SJSA1 (cell line): ENCODE measurements around the gene KRTAP1-3. TPM values are rescaled to one million over a fixed set of nuclear protein-coding genes. Genes with fewer than 3 reads are reported as not detected.

ENCODE experiments used
- DNase-seq, 2 experiments: peaks; one replicate each; pipeline ENCODE4 v3.0.0-alpha.2; 2015 to 2020; ENCODE audit warnings: low spot score in 2 of 2, low read depth in 1 of 2
- H3K27ac ChIP-seq: fragments of 250-450 bp; sonication (Bioruptor Pico); 2 replicates; pipeline ENCODE4 v1.5.1; 2020; ENCODE audit warnings: mild to moderate bottlenecking, moderate library complexity
- H3K27me3 ChIP-seq: fragments of 250-450 bp; sonication (Bioruptor Pico); replicated peaks from 2 replicates; pipeline ENCODE4 v1.5.1; 2020; ENCODE audit warnings: mild to moderate bottlenecking, moderate library complexity
- H3K36me3 ChIP-seq: fragments of 250-450 bp; sonication (Bioruptor Pico); 2 replicates; pipeline ENCODE4 v1.5.1; 2020; ENCODE audit warnings: mild to moderate bottlenecking
- H3K4me1 ChIP-seq: fragments of 250-450 bp; sonication (Bioruptor Pico); replicated peaks from 2 replicates; pipeline ENCODE4 v1.6.1; 2021; ENCODE audit warnings: mild to moderate bottlenecking
- H3K4me3 ChIP-seq: fragments of 250-450 bp; sonication (Bioruptor Pico); 2 replicates; pipeline ENCODE4 v1.5.1; 2020; ENCODE audit warnings: mild to moderate bottlenecking
- H3K9me3 ChIP-seq: fragments of 250-450 bp; sonication (Bioruptor Pico); replicated peaks from 2 replicates; pipeline ENCODE4 v1.5.1; 2020; ENCODE audit warnings: mild to moderate bottlenecking
- total RNA-seq: library from RNA; depleted of rRNA; stranded (reverse); fragments of >200 nt; shearing (Covaris generic); gene quantifications from 2 replicates; pipeline ENCODE4 v1.2.3, GENCODE V29; 2014; rRNA removed

The KRTAP1-3 gene
- total RNA-seq, 1 experiment from 2014 or later, result not detected

- no peak overlapping the region for H3K4me3 ChIP-seq
- no peak overlapping the region for H3K27ac ChIP-seq
- no peak for DNase-seq
- peaks cover 7% of the 10 kb centered on the region; the same call in 1 of the 2 replicates for H3K4me1 ChIP-seq
- H3K36me3 ChIP-seq, result no peaks in the 10 kb centered on the region
- H3K9me3 ChIP-seq, result 0 out of 2 replicates have a peak, but pooled peaks cover 4% of the 10 kb centered on the region
- H3K27me3 ChIP-seq, result no peaks in the 10 kb centered on the region
Measured at GRCh38 chr17:40993084-40993483, 41.6 kb downstream of the KRTAP1-3 start.

- Histone ChIP-seq H3K9me3 (0 out of 2 replicates have a peak, but pooled peaks cover 4% of the 10 kb centered on the region), H3K4me3 (no peak overlapping the region), H3K36me3 (no peaks in the 10 kb centered on the region), H3K4me1 (peaks cover 7% of the 10 kb centered on the region; the same call in 1 of the 2 replicates), H3K27ac (no peak overlapping the region), H3K27me3 (no peaks in the 10 kb centered on the region)
- no peak for DNase-seq
Measured at GRCh38 chr17:40992666-40993065, 42.0 kb downstream of the KRTAP1-3 start.

GRCh38 chr17:40986920-40987319, 47.8 kb downstream of the KRTAP1-3 start:
- Histone ChIP-seq H3K36me3 (no peaks in the 10 kb centered on the region), H3K27me3 (no peaks in the 10 kb centered on the region), H3K9me3 (no peaks in the 10 kb centered on the region), H3K4me1 (no peaks in the 10 kb centered on the region), H3K27ac (no peak overlapping the region), H3K4me3 (no peak overlapping the region)
- no peak for DNase-seq

GRCh38 chr17:40984226-40984625, 50.4 kb downstream of the KRTAP1-3 start, which contains the start of gene KRT40:
KRT40 (minus strand) TSS chr17:40984326; CDS start chr17:40984273, 53 bp downstream.
- Histone ChIP-seq H3K27ac (no peak within 1 kb of the TSS), H3K9me3 (no peaks in the 10 kb centered on the region), H3K27me3 (no peaks in the 10 kb centered on the region), H3K4me1 (no peaks in the 10 kb centered on the region), H3K4me3 (no peak within 1 kb of the TSS), H3K36me3 (no peaks in the 10 kb centered on the region)
- DNase-seq, result no peak

Other genes with a start within 250 kb of the KRTAP1-3 start
- gene KRT28, start 234.9 kb downstream of the KRTAP1-3 start, total RNA-seq, result not detected in 2 replicates
- gene KRT10, start 212.3 kb downstream of the KRTAP1-3 start, total RNA-seq, result 29.7 and 73.0 TPM in 2 replicates
- not detected in 2 replicates for gene KRT12, start 167.7 kb downstream of the KRTAP1-3 start, total RNA-seq
- not detected in 2 replicates for gene KRT20, start 149.6 kb downstream of the KRTAP1-3 start, total RNA-seq
- gene KRT23, start 97.2 kb downstream of the KRTAP1-3 start, total RNA-seq, result not detected in 2 replicates
- gene KRT39, start 67.9 kb downstream of the KRTAP1-3 start, total RNA-seq, result not detected in 2 replicates
- not detected in 2 replicates for gene KRT40, start 50.5 kb downstream of the KRTAP1-3 start, total RNA-seq
- not detected in 2 replicates for gene KRTAP3-3, start 40.7 kb downstream of the KRTAP1-3 start, total RNA-seq
- gene KRTAP3-2, start 35.0 kb downstream of the KRTAP1-3 start, total RNA-seq, result not detected in 2 replicates
- gene KRTAP3-1, start 25.7 kb downstream of the KRTAP1-3 start, total RNA-seq, result not detected in 2 replicates
- gene KRTAP1-5, start 7.7 kb downstream of the KRTAP1-3 start, total RNA-seq, result 0.45 and 2.5 TPM in 2 replicates
- gene KRTAP1-4, start 4.7 kb downstream of the KRTAP1-3 start, total RNA-seq, result not detected in 2 replicates
- gene KRTAP1-1, start 6.6 kb upstream of the KRTAP1-3 start, total RNA-seq, result not detected in 2 replicates
- not detected in 2 replicates for gene KRTAP2-1, start 12.4 kb upstream of the KRTAP1-3 start, total RNA-seq
- not detected in 2 replicates for gene KRTAP2-2, start 20.4 kb upstream of the KRTAP1-3 start, total RNA-seq
- gene KRTAP2-3, start 25.2 kb upstream of the KRTAP1-3 start, total RNA-seq, result not detected in 2 replicates
- gene KRTAP2-4, start 31.0 kb upstream of the KRTAP1-3 start, total RNA-seq, result not detected in 2 replicates
- not detected in 2 replicates for gene KRTAP4-7, start 49.3 kb upstream of the KRTAP1-3 start, total RNA-seq
- not detected in 2 replicates for gene KRTAP4-8, start 63.3 kb upstream of the KRTAP1-3 start, total RNA-seq
- gene KRTAP4-16, start 67.3 kb upstream of the KRTAP1-3 start, total RNA-seq, result not detected in 2 replicates
- gene KRTAP4-9, start 70.5 kb upstream of the KRTAP1-3 start, total RNA-seq, result not detected in 2 replicates
- not detected in 2 replicates for gene KRTAP4-11, start 83.5 kb upstream of the KRTAP1-3 start, total RNA-seq
- gene KRTAP4-12, start 89.3 kb upstream of the KRTAP1-3 start, total RNA-seq, result not detected in 2 replicates
- gene KRTAP4-6, start 105.7 kb upstream of the KRTAP1-3 start, total RNA-seq, result not detected in 2 replicates
- not detected in 2 replicates for gene KRTAP4-5, start 115.0 kb upstream of the KRTAP1-3 start, total RNA-seq
- not detected in 2 replicates for gene KRTAP4-4, start 125.9 kb upstream of the KRTAP1-3 start, total RNA-seq
- not detected in 2 replicates for gene KRTAP4-3, start 133.3 kb upstream of the KRTAP1-3 start, total RNA-seq
- gene KRTAP4-2, start 143.3 kb upstream of the KRTAP1-3 start, total RNA-seq, result not detected in 2 replicates
- not detected in 2 replicates for gene KRTAP4-1, start 150.0 kb upstream of the KRTAP1-3 start, total RNA-seq
- gene KRTAP9-1, start 155.0 kb upstream of the KRTAP1-3 start, total RNA-seq, result not detected in 2 replicates
- gene KRTAP9-2, start 191.8 kb upstream of the KRTAP1-3 start, total RNA-seq, result not detected in 2 replicates
- gene KRTAP9-3, start 197.6 kb upstream of the KRTAP1-3 start, total RNA-seq, result not detected in 2 replicates
- gene KRTAP9-8, start 203.1 kb upstream of the KRTAP1-3 start, total RNA-seq, result not detected in 2 replicates
- not detected in 2 replicates for gene KRTAP9-4, start 214.8 kb upstream of the KRTAP1-3 start, total RNA-seq
- not detected in 2 replicates for gene KRTAP9-9, start 220.5 kb upstream of the KRTAP1-3 start, total RNA-seq
- gene KRTAP9-6, start 230.5 kb upstream of the KRTAP1-3 start, total RNA-seq, result not detected in 2 replicates
- not detected in 2 replicates for gene KRTAP9-7, start 240.8 kb upstream of the KRTAP1-3 start, total RNA-seq